Measurements from ENCODE around the gene UNC45B.
"Not testable (repeated sequence)": the region's sequence is repeated elsewhere in the genome, so short reads cannot be mapped to it uniquely, and the experiment has no call there.

Gene UNC45B

GRCh38 chr17:35188111-35188510 is 40.5 kb downstream of the UNC45B start:
- Histone ChIP-seq H3K9me3 (no peaks in the 10 kb centered on the region), H3K27me3 (ENCODE audit: low read depth) (no peaks in the 10 kb centered on the region), H3K4me3 (no peak overlapping the region), H3K36me3 (replicated peaks) (no peaks in the 10 kb centered on the region), H3K4me1 (no peaks in the 10 kb centered on the region)
- in situ Hi-C loops (cut with MboI; ENCODE audit: low sequenced_read_pairs) = no loop called here
- no peak for DNase-seq (ENCODE audit: low spot score in 2 of 2)

GRCh38 chr17:35189291-35189690 is 41.7 kb downstream of the UNC45B start:
- H3K4me3 ChIP-seq = no peak overlapping the region
- no peaks in the 10 kb centered on the region for H3K9me3 ChIP-seq
- no peak for DNase-seq (ENCODE audit: low spot score in 2 of 2)
- in situ Hi-C loops (cut with MboI; ENCODE audit: low sequenced_read_pairs) = no loop called here
- H3K36me3 ChIP-seq (replicated peaks) = no peaks in the 10 kb centered on the region
- no peaks in the 10 kb centered on the region for H3K27me3 ChIP-seq (ENCODE audit: low read depth)
- H3K4me1 ChIP-seq = no peaks in the 10 kb centered on the region

GRCh38 chr17:35191001-35191695 is 43.5 kb downstream of the UNC45B start:
- no peak for DNase-seq (ENCODE audit: low spot score in 2 of 2)
- in situ Hi-C loops (cut with MboI; ENCODE audit: low sequenced_read_pairs) = no loop called here

GRCh38 chr17:35192708-35193107 is 45.1 kb downstream of the UNC45B start:
- H3K4me3 ChIP-seq = no peak overlapping the region
- no peaks in the 10 kb centered on the region for H3K9me3 ChIP-seq
- in situ Hi-C loops (cut with MboI; ENCODE audit: low sequenced_read_pairs) = no loop called here
- no peak for DNase-seq (ENCODE audit: low spot score in 2 of 2)
- H3K36me3 ChIP-seq (replicated peaks) = no peaks in the 10 kb centered on the region
- no peaks in the 10 kb centered on the region for H3K27me3 ChIP-seq (ENCODE audit: low read depth)
- no peaks in the 10 kb centered on the region for H3K4me1 ChIP-seq

More at GRCh38 chr17:35191001-35191695, 43.5 kb downstream of the UNC45B start:
- H3K36me3 ChIP-seq (replicated peaks) = no peaks in the 10 kb centered on the region
- H3K4me3 ChIP-seq = no peak overlapping the region
- no peaks in the 10 kb centered on the region for H3K27me3 ChIP-seq (ENCODE audit: low read depth)
- no peaks in the 10 kb centered on the region for H3K9me3 ChIP-seq
- H3K4me1 ChIP-seq = no peaks in the 10 kb centered on the region

GRCh38 chr17:35194001-35194400 is 46.4 kb downstream of the UNC45B start, which contains the start of gene SLC35G3:
SLC35G3 (minus strand) TSS chr17:35194393; CDS start chr17:35194307, 86 bp downstream.
- DNase-seq (ENCODE audit: low spot score in 2 of 2); in situ Hi-C loops (cut with MboI; ENCODE audit: low sequenced_read_pairs): not testable (repeated sequence)

GRCh38 chr17:35195062-35195461 is 47.4 kb downstream of the UNC45B start:
- H3K4me3 ChIP-seq; H3K27me3 ChIP-seq (ENCODE audit: low read depth); H3K9me3 ChIP-seq; H3K4me1 ChIP-seq; in situ Hi-C loops (cut with MboI; ENCODE audit: low sequenced_read_pairs); H3K36me3 ChIP-seq (replicated peaks); DNase-seq (ENCODE audit: low spot score in 2 of 2): not testable (repeated sequence)

More at GRCh38 chr17:35194001-35194400, 46.4 kb downstream of the UNC45B start, which contains the start of gene SLC35G3:
- not testable (repeated sequence) for H3K4me3 ChIP-seq; H3K36me3 ChIP-seq (replicated peaks); H3K27me3 ChIP-seq (ENCODE audit: low read depth); H3K4me1 ChIP-seq; H3K9me3 ChIP-seq

GRCh38 chr17:35202582-35202981 is 55.0 kb downstream of the UNC45B start:
- DNase-seq (ENCODE audit: low spot score in 2 of 2); H3K36me3 ChIP-seq (replicated peaks); H3K9me3 ChIP-seq; H3K4me3 ChIP-seq; H3K27me3 ChIP-seq (ENCODE audit: low read depth); H3K4me1 ChIP-seq; in situ Hi-C loops (cut with MboI; ENCODE audit: low sequenced_read_pairs): not testable (repeated sequence)

GRCh38 chr17:35210741-35211140 is 63.1 kb downstream of the UNC45B start:
- H3K27me3 ChIP-seq (ENCODE audit: low read depth) = peaks cover 23% of the 10 kb centered on the region
- in situ Hi-C loops (cut with MboI; ENCODE audit: low sequenced_read_pairs) = no loop called here
- no peak overlapping the region for H3K4me3 ChIP-seq
- no peaks in the 10 kb centered on the region for H3K36me3 ChIP-seq (replicated peaks)
- H3K9me3 ChIP-seq = no peaks in the 10 kb centered on the region
- no peak for DNase-seq (ENCODE audit: low spot score in 2 of 2)
- H3K4me1 ChIP-seq = no peaks in the 10 kb centered on the region

GRCh38 chr17:35212668-35213067 is 65.1 kb downstream of the UNC45B start:
- H3K9me3 ChIP-seq = no peaks in the 10 kb centered on the region
- H3K27me3 ChIP-seq (ENCODE audit: low read depth) = peaks cover 25% of the 10 kb centered on the region
- no peak overlapping the region for H3K4me3 ChIP-seq
- no peak for DNase-seq (ENCODE audit: low spot score in 2 of 2)
- no peaks in the 10 kb centered on the region for H3K36me3 ChIP-seq (replicated peaks)
- in situ Hi-C loops (cut with MboI; ENCODE audit: low sequenced_read_pairs) = no loop called here
- no peaks in the 10 kb centered on the region for H3K4me1 ChIP-seq

GRCh38 chr17:35213412-35213940 is 65.9 kb downstream of the UNC45B start:
- H3K4me1 ChIP-seq = no peaks in the 10 kb centered on the region
- no peaks in the 10 kb centered on the region for H3K9me3 ChIP-seq
- H3K27me3 ChIP-seq (ENCODE audit: low read depth) = peaks cover 24% of the 10 kb centered on the region
- no peak overlapping the region for H3K4me3 ChIP-seq
- DNase-seq (ENCODE audit: low spot score in 2 of 2) = no peak
- in situ Hi-C loops (cut with MboI; ENCODE audit: low sequenced_read_pairs) = no loop called here
- no peaks in the 10 kb centered on the region for H3K36me3 ChIP-seq (replicated peaks)

GRCh38 chr17:35214192-35214591 is 66.6 kb downstream of the UNC45B start:
- peaks cover 24% of the 10 kb centered on the region for H3K27me3 ChIP-seq (ENCODE audit: low read depth)
- H3K4me3 ChIP-seq = no peak overlapping the region

GRCh38 chr17:35214631-35215273 is 67.1 kb downstream of the UNC45B start:
- Histone ChIP-seq H3K4me1 (no peaks in the 10 kb centered on the region), H3K9me3 (no peaks in the 10 kb centered on the region), H3K4me3 (no peak overlapping the region), H3K27me3 (ENCODE audit: low read depth) (peaks cover 24% of the 10 kb centered on the region), H3K36me3 (replicated peaks) (no peaks in the 10 kb centered on the region)
- DNase-seq (ENCODE audit: low spot score in 2 of 2) = no peak
- in situ Hi-C loops (cut with MboI; ENCODE audit: low sequenced_read_pairs) = no loop called here

More at GRCh38 chr17:35214192-35214591, 66.6 kb downstream of the UNC45B start:
- H3K36me3 ChIP-seq (replicated peaks) = no peaks in the 10 kb centered on the region
- no peaks in the 10 kb centered on the region for H3K4me1 ChIP-seq
- in situ Hi-C loops (cut with MboI; ENCODE audit: low sequenced_read_pairs) = no loop called here
- H3K9me3 ChIP-seq = no peaks in the 10 kb centered on the region
- DNase-seq (ENCODE audit: low spot score in 2 of 2) = no peak

- DNase-seq (ENCODE audit: low spot score in 2 of 2) = no peak
- Histone ChIP-seq H3K9me3 (no peaks in the 10 kb centered on the region), H3K27me3 (ENCODE audit: low read depth) (peaks cover 24% of the 10 kb centered on the region), H3K36me3 (replicated peaks) (no peaks in the 10 kb centered on the region), H3K4me3 (no peak overlapping the region), H3K4me1 (no peaks in the 10 kb centered on the region)
- in situ Hi-C loops (cut with MboI; ENCODE audit: low sequenced_read_pairs) = no loop called here
These were observed 69.5 kb downstream of the UNC45B start for GRCh38 chr17:35217107-35217506.

GRCh38 chr17:35218915-35219314 is 71.3 kb downstream of the UNC45B start:
- no peak overlapping the region for H3K4me3 ChIP-seq
- no peaks in the 10 kb centered on the region for H3K36me3 ChIP-seq (replicated peaks)
- DNase-seq (ENCODE audit: low spot score in 2 of 2) = no peak
- H3K4me1 ChIP-seq = no peaks in the 10 kb centered on the region
- peaks cover 14% of the 10 kb centered on the region for H3K27me3 ChIP-seq (ENCODE audit: low read depth)
- in situ Hi-C loops (cut with MboI; ENCODE audit: low sequenced_read_pairs) = no loop called here
- H3K9me3 ChIP-seq = no peaks in the 10 kb centered on the region
